Measurements from ENCODE around the gene CARMIL1. TPM values are rescaled to one million over a fixed set of nuclear protein-coding genes. Genes with fewer than 3 reads are reported as not detected.

Gene CARMIL1
- total and polyA plus RNA-seq, 12 donors: 9.2 to 36.2 (median 14.5) TPM

- Histone ChIP-seq H3K4me3 (no peak overlapping the region), H3K36me3 (replicated peaks in 1 of 2) (no peaks in the 10 kb centered on the region), H3K9me3 (replicated peaks in 1 of 3) (no peaks in the 10 kb centered on the region), H3K4me1 (replicated peaks in 1 of 2) (peaks cover 8 to 26% of the 10 kb centered on the region in 2 donors), H3K27me3 (no peaks in the 10 kb centered on the region), H3K27ac (no peak overlapping the region)
- TF ChIP-seq CTCF (IDR thresholded peaks at IDR 0.05) (no peak), POLR2A (IDR thresholded peaks at IDR 0.05) (no peak)
- WGBS, 4 donors: 90 to 100% (median 96%) methylated on average over 3 of the region's 3 CpGs
- intact Hi-C loops (cut with DNase I): no loop called here
- no peak for DNase-seq
Observed at GRCh38 chr6:25586927-25587326, 307.8 kb downstream of the CARMIL1 start.

- 88 to 95% (median 93%) methylated on average over 5 of the region's 5 CpGs for WGBS, 4 donors
- no peaks in the 10 kb centered on the region for H3K36me3 ChIP-seq (replicated peaks in 1 of 2)
- intact Hi-C loops (cut with DNase I): no loop called here
- H3K27me3 ChIP-seq: no peaks in the 10 kb centered on the region
- H3K9me3 ChIP-seq (replicated peaks in 1 of 3): no peaks in the 10 kb centered on the region
- no peak for DNase-seq
- no peak overlapping the region for H3K4me3 ChIP-seq
- H3K4me1 ChIP-seq (replicated peaks in 1 of 2): no peaks in the 10 kb centered on the region
- no peak overlapping the region for H3K27ac ChIP-seq
- no peak for TF ChIP-seq CTCF (IDR thresholded peaks at IDR 0.05)
- no peak for TF ChIP-seq POLR2A (IDR thresholded peaks at IDR 0.05)
Observed at GRCh38 chr6:25590986-25591385, 311.8 kb downstream of the CARMIL1 start.

GRCh38 chr6:25596928-25597818 lies 318.0 kb downstream of the CARMIL1 start:
- WGBS, 4 donors: 81 to 88% (median 87%) methylated on average over 2 of the region's 2 CpGs
- H3K36me3 ChIP-seq (replicated peaks in 1 of 2): no peaks in the 10 kb centered on the region
- no peaks in the 10 kb centered on the region for H3K9me3 ChIP-seq (replicated peaks in 1 of 3)
- H3K4me3 ChIP-seq: no peak overlapping the region
- TF ChIP-seq POLR2A (IDR thresholded peaks at IDR 0.05) (no peak), CTCF (IDR thresholded peaks at IDR 0.05) (no peak)
- no peak for DNase-seq
- H3K27me3 ChIP-seq: no peaks in the 10 kb centered on the region
- no peaks in the 10 kb centered on the region for H3K4me1 ChIP-seq (replicated peaks in 1 of 2)
- intact Hi-C loops (cut with DNase I): no loop called here
- H3K27ac ChIP-seq: no peak overlapping the region

- 92 to 94% (median 93%) methylated on average over 4 of the region's 4 CpGs for WGBS, 4 donors
- Histone ChIP-seq H3K9me3 (replicated peaks in 1 of 3) (no peaks in the 10 kb centered on the region), H3K27me3 (no peaks in the 10 kb centered on the region), H3K4me3 (no peak overlapping the region), H3K4me1 (replicated peaks in 1 of 2) (no peaks in the 10 kb centered on the region), H3K36me3 (replicated peaks in 1 of 2) (no peaks in the 10 kb centered on the region), H3K27ac (no peak overlapping the region)
- no peak for DNase-seq
- TF ChIP-seq CTCF (IDR thresholded peaks at IDR 0.05) (no peak), POLR2A (IDR thresholded peaks at IDR 0.05) (no peak)
- intact Hi-C loops (cut with DNase I): loop anchor here in 1 of 2 donors (10.0 kb wide), 1 partner anchor 335 kb away; no protein-coding TSS in a partner anchor
Observed at GRCh38 chr6:25599516-25600085, 320.4 kb downstream of the CARMIL1 start.
